SIG-M5 (cell line): ENCODE results near the gene CREM.

Experiments used
- DNase-seq: peaks from one replicate; lab custom pipeline; 2025; lab: John Stamatoyannopoulos, UW

The CREM gene

DNA sequence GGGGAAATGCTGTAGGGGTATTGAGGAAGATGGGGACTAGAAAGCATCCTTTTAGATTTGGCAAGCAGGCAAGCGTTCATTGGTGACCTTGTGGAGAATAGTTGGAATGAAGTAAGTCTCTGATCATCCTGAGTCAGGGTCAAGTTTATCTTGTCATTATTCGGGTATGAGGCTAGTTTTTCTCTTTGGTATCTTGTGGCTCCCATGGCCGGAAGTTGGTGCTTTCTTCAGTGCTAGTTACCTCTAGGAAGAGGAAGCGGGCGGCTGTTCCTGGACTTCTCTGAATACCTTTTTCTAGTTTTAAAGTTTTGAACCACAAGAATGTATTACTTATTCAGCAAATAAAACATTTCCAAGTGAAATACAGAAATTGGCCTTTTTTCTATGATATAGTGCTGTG, 9.2 kb downstream of the CREM start:
- DNase-seq, result no peak

DNA sequence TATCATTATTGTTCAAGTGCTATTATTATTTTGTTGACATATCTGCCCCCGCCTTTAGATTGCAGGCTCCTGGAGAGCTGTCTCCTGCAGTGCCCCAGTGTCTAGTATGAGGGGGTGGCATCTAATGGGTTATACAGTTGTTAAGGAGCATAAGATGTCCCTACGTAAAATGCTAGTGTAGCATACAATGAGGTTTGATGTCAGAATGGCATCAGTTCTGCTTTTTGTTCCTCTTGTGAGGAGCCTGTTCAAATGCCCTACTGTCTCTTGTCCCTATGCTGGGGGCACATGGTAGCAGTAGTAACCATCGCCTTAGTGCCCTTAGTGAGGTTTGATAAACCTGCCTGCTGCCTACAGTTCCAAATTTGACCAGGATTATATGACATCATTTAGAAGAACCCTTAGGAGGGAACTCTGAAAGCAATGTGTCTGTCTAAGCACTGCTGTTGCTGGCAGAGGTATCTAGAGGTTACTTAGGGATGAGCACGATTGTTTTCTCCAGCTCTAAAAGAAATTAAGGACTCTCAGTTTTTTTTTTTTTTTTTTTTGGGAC, 9.7 kb downstream of the CREM start:
- DNase-seq, result no peak

- no peak for DNase-seq
These were observed 13.5 kb downstream of the CREM start for GRCh38 chr10:35140126-35140525.

DNA sequence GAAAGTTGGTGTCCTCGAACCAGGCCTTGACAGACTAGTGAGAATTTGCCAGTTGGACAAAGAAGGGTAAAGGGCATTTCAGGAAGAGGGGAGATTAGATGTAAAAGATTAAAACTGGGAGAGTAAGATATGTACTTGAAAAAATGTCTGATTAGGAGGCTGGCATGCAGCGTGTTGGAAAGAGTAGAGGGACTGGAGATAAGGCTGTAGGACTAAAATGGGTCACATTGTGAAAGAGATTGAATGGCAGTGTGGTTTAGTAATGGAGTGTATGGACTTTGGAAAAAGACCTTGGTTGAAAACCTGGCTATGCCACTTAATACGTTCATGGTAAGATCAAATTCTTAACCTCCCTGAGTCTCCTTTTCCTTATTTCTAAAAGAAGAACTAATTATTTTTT, 14.1 kb downstream of the CREM start:
- no peak for DNase-seq

GRCh38 chr10:35150308-35150707, 23.7 kb downstream of the CREM start:
- DNase-seq, result no peak

- DNase-seq, result no peak
These were observed 26.3 kb downstream of the CREM start for GRCh38 chr10:35152992-35153391.

DNA sequence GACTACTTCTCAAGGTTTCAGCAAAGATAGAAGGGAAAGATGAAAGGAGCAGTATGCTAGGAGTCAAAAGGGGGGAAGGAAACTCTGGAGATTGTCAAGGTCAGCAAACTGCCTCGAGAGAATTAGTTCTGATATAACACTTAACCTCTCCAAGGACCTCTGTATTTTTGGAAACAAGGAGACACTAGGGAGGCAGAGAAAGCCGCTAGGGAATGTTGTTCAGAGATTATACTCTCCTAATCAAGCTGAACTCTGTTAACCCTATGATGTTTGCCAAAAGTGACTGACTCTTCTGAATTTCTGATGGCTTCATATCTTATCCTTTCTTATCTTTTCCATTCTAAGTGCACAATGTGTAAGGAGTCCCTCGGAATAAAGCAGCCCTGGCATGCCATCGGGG, 27.1 kb downstream of the CREM start:
- DNase-seq, result no peak

DNA sequence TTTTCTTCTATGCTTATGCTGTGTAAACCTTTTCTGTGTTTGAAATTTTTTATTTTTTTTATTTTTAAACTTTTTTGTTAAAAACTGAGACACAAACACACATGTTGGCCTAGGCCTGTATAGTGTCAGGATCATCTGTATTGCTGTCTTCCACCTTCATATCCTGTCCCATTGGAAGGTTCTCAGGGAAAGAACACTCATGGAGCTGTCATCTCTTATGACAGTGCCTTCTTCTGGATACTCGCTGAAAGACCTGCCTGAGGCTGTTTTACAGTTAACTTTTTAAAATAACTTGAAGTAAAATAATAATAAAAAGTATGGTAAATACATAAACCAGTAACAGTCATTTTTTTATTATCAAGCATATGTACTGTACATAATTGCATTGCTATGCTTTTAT, 34.1 kb downstream of the CREM start:
- no peak for DNase-seq

DNA sequence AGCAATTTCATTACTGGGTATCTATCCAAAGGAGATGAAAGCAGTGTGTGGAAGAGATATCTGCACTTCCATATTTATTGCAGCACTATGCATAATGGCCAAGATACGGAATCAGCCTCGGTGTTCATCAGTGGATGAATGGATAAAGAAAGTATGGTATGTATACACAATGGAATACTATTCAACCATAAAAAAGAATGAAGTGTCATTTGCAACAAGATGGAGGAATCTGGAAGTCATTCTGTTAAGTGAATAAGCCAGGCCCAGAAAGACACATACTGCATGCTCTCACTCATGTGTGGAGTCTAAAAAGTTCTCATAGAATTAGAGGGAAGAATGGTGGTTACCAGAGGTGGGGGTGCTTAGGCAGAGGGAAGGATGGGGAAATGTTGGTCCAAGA, 35.3 kb downstream of the CREM start:
- no peak for DNase-seq

DNA sequence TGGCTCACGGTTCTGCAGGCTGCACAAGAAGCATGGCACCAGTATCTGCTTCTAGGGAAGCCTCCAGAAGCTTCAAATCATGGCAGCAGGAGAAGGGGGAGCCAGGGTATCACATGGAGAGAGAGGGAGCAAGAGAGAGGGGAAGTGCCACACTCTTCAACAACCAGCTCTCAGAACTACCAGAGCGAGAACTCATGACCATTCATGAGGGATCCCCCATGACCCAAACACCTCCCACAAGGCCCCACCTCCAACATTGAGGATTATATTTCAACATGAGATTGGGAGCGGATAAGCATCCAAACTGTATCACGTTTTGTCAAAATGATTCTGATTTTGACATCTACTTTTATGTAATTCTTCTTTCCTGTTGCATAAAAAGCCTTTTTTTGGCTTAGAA, 38.5 kb downstream of the CREM start:
- no peak for DNase-seq

DNA sequence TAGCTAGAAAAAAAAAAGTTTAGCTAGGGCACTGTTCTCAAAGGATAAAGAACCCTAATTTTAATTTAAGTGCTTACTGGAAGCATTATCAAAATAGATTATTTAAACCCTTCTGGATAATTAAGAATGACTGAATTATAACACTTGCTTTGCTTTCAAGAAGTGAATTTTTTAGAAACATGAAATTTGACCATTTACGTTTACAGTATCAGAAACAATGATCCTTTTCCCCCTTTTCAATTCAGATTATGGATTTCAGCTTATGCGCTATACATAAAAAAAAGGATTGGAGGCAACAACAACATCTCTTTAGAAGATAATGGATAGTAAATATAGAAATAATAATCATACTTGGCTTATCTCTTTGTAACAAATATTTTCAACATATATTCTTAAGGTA, 39.2 kb downstream of the CREM start:
- DNase-seq, result no peak

GRCh38 chr10:35166607-35167006, 40.0 kb downstream of the CREM start:
- DNase-seq, result no peak

DNA sequence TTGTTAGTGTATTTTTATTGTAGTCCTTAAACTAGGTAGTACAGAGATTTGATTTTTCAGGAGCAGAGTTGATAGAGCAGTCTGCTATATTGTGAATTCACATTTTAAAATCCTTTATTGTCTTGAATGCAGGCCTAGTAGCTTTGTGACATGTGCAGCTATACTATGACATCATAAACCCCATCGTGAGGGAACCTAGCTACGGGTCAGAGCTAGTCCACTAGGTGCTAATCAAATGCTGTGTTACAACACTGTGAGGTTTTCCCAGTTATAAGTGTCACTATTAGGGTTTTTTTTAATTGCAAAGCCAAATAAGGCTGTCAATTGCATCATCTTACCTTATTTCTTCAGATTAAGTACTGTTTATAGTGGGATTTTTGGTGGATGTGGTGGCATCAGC, 40.7 kb downstream of the CREM start:
- no peak for DNase-seq

GRCh38 chr10:35172146-35172545, 45.5 kb downstream of the CREM start:
- DNase-seq, result no peak

GRCh38 chr10:35172574-35172973, 45.9 kb downstream of the CREM start:
- DNase-seq, result no peak

GRCh38 chr10:35178331-35178730, 51.7 kb downstream of the CREM start:
- DNase-seq, result no peak

GRCh38 chr10:35182631-35183510, 56.2 kb downstream of the CREM start:
- no peak for DNase-seq

DNA sequence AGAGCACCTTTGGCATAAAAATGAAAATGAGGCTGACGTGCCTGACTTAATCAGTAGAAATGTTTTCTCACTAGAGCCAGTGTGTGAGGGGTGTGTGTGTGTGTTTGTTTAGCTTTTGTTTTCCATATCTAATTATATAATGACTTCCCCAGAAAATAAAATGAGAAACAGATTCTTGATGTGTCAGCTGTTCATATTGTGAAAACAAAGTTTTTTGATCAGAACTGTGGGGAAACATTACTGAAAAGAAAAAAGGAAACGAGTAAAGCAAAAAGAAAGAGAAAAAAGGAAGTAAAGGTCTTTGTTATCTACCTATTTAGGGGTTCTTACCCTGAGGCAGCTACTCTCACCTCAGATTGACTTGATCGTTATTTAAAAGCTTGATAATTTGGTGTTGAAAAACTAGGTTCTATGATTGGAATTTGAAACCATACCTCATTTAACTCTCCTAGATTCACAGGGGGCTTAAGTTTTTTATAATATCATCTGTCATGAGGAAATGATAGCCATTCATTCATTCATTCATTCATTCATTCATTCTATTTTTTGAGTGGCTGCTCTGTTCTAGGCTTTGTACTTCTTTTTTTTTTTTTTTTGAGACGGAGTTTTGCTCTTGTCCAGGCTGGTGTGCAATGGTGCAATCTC, 58.0 kb downstream of the CREM start:
- no peak for DNase-seq

DNA sequence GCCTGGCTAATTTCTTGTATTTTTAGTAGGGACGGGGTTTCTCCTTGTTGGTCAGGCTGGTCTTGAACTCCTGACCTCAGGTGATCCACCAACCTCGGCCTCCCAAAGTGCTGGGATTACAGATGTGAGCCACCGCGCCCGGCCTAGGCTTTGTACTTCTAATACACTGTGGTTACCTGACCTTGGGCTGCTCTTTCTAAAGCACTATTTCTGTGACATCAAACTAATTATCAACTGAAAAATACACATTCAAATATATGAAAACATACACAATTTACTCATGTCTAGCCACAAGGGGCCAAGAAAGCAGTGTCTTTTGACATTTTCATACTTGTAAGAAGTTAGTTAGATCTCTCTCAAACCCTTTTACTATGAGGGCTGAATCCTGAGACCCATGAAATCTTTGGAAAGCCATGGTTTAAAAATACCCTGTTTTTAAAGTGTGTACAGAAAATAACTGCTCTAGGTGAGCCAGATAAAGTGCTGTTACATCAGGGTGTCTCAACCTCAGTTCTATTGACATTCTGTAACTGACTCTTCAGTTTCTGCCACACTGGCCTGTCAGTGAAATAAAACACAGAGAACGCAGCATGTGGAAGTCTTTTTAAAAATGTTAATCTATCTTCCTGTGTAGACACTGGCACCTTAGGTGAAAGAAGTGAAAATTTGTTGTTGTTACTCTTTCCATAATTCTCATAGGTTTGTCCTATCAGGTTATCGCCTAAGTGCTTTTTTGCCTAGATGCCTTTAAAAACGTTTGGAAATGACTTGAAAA, 58.8 kb downstream of the CREM start:
- no peak for DNase-seq

DNA sequence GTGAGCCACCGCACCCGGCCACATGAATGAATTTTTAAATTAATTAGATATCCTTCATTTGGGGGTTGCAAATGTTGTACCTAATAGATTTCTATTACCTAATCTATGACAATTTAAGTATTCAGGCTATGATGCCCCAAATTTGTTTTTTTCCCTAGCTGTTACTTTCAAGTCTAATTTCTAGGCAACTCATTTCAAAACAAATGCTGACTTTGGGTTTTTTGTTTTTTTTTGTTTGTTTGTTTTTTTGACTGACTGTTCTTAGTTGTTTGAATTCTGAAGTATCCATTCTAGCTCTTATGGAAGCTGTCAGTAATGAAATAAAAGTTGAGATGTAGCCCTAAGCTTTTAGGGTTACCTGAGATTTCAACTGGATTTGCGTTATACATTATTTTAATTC, 62.3 kb downstream of the CREM start:
- DNase-seq, result no peak

GRCh38 chr10:35191523-35191922, 64.9 kb downstream of the CREM start:
- no peak for DNase-seq

DNA sequence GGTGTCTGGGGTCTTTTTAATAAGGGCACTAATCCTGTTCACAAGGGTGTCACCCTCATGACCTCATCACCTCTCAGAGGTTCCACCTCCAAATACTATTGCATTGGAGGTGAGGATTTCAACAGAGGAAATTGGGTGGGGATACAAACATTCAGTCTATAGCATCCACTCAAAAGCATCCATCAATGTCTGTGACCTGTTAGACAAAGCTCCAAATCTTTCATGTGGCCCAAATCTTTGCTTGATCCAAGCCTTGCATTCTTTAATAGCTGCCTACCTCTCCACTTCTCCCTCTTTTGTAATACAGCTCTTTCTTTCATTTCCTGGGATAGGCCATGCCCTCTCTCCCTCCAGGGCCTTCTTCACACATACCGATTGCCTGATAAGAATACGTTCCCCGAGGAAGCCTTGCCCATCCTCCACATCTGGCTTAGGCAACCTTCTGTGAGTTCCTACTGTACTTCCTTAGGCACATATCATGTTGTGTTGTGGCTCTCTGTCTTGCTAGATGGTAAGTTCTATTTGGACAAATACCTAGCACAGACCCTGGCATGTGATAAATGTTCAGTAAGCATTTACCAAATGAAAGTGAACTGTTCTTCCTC, 66.1 kb downstream of the CREM start:
- no peak for DNase-seq
